Occipital lobe (tissue), 2 donors: ENCODE data around the gene ORC6. TPM values are rescaled to one million over a fixed set of nuclear protein-coding genes. Genes with fewer than 3 reads are reported as not detected.

Experiments used
- DNase-seq: peaks from one replicate; lab custom pipeline; 2025; lab: John Stamatoyannopoulos, UW
- total RNA-seq: library from RNA; depleted of rRNA; stranded (reverse); fragments of >200 nt; gene quantifications from one replicate; pipeline ENCODE4 v1.2.3, GENCODE V29; 2014

Gene ORC6
- total RNA-seq, 1 donor from 2014 or later, result 5.0 TPM

- DNase-seq, result no peak
These were observed 10.6 kb downstream of the ORC6 start for GRCh38 chr16:46700048-46700447.

GRCh38 chr16:46701615-46702014 is 12.2 kb downstream of the ORC6 start:
- no peak for DNase-seq

DNA sequence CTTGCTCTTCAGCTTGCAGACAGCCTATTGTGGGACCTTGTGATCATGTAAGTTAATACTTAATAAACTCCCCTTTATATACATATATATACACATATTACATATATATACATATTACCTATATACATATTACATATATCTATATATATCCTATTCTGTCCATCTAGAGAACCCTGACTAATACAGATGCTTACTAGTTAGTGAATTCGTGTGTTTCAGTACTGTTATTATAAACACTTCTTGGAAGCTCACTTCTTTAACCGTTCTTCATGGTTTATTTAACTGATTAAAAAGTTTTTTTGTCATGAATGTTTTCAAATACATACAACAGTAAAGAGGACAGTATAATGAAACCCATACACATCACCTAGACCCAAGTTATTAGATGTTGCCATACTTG is 12.6 kb downstream of the ORC6 start:
- DNase-seq, result no peak

DNA sequence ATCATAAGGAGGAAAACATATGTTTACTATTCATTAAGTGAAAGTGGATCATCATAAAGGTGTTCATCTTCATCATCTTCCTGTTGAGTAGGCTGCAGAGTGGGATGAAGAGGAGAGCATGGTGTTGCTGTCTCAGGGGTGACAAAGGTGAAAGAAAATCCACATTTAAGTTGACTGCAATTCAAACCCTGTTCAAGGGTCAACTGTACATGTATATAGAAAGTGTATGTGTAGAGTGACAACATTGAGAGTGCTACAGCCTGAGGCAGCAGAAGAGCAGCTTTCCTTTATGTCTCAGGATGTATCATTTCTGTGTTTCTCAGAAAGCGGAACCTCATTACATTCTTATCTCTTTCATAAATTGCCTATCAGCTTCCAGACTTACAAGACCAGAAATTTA is 17.2 kb downstream of the ORC6 start:
- no peak for DNase-seq

DNA sequence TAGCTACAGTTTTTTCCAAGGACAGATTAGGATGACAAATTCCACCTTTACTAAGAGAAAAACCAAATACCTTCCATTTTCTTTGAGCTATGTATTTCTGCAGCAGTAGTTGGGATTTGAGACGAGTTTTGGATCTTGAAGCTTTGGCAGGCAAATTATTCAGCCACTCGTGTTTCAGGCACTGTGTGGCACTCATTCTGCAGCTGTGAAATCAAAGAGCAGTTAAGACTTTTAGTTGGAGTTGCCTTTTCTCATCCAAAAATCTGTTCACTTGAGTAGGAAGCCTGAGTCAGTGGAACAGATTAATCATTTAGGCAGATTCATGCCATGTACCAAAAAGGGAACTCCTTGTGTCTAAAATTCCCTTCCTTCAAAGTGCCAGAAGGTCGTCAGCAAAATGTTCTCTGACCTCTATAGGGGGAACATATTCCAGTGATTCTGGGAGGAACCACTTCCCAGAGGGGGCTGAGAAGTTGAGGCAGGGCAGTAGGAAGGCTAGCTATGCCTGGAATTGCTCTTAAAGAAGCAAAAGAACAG is 20.1 kb downstream of the ORC6 start:
- no peak for DNase-seq

GRCh38 chr16:46711106-46712058 is 21.9 kb downstream of the ORC6 start:
- DNase-seq, result no peak

DNA sequence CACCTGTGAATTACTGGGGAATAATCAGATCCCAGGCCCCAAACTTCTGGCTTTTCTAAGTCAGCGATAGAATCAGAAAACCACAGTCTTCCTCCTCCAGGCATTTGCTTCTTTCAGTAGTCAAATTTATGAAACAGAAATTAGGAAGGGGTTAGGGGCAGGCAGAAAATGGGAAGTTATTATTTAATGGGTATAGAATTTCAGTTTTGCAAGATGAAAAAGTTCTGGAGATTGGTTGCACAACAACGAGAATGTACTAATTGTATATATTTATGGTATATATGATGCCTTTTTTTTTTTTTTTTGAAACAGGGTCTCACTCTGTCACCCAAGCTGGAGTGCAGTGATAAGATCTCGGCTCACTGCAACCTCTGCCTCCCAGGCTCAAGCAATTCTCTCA is 23.5 kb downstream of the ORC6 start:
- DNase-seq, result no peak

- DNase-seq, result no peak
These were observed 24.2 kb downstream of the ORC6 start for GRCh38 chr16:46713634-46714033.

DNA sequence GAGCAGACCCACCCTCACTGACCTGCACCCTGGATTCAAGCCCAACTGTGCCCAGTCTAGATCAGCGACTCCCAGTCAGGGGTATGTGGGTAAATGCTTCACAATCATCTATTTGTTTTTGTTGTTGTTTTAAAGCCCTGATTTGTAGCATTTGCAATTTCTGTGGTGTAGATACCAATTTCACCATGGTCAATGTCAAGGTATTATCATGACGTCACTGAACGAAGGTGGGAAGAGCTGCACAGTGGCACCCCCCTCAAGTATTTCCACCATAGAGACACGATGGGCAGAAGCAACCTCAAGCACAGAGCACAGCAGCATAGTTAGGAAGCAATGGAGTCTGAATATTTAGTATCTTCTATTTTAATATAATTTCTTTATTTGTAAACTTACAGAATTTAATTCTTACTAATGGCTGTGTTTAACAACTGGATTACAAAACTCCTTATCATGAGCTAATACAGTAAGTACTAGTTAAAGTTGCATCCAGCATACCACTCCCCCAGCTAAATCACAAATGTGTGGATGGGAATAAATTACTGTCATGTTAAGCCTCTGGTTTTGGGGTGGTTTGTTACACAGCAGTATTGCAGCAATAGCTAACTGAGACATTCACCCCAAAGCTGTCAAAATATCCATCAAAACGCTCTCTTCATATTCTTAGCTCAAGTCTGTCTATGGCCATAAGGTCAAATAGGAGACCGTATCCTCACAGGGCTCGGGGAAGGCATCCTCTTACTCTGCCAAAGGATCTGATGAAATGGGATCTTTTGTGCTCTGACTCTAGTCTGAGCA is 25.5 kb downstream of the ORC6 start:
- no peak for DNase-seq

DNA sequence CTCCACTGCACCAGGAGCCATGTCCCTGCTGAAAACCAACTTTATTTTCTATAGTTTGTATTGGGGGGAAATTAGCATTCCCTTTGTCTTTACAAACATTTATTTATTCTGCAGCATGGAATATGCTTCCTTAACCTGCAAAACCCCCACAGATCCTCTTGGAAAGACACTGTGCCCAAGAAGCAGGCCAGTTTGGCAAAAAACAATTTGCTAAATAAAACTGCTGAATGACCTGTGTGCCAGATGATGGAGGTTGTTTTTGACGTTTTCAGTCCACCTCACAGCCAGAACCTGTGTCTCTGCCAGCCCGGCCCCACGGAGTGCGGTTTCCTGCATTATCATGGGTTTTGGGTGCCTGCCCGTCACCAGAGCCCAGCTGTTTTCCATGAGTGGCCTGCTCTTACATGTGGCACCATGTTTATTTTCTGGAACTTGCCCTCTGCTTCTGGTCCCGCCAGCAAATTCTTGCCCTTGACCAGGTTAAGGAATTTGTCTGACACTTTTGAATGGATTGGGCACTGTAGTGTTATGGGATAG is 26.4 kb downstream of the ORC6 start:
- DNase-seq, result no peak

DNA sequence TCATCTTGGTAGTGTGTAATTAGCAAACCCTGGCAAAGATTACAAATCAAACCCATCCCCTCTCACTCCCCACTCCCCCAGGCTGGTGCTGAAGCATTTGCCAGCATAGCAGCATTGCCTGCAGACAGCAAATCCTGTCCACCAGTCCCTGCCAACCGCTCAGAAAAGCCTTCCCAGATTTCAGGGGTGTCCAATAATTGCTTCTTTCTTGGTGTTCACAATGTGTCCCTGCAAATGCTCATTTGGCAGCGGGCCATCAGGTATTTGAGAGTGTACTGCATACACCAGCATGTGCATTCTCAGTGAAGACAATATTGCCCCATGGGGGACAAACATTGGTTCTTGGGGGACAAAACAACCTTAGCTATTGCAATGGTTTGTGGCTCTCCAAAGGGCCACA is 28.2 kb downstream of the ORC6 start:
- no peak for DNase-seq

- DNase-seq, result no peak
These were observed 28.8 kb downstream of the ORC6 start for GRCh38 chr16:46718214-46718613.

GRCh38 chr16:46719528-46719927 is 30.1 kb downstream of the ORC6 start:
- no peak for DNase-seq

DNA sequence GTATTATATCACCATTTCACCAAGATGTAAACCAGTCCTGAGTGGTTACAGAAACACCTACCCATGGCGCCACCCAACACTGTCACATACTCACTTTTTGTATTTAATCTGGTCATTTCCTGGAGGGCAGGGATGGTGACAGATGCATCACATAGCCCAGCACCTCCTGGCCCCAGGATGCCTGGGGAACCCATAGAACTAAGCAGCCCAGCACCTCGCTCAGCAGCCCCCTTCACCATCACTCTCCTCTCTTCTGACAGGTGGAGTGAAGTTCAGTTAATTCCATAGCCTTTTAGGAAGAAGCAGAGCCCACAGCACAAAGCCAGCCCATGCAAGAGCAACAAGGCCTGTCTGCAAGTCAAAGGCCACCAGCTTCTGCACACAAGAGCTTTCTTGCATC is 31.2 kb downstream of the ORC6 start:
- no peak for DNase-seq

DNA sequence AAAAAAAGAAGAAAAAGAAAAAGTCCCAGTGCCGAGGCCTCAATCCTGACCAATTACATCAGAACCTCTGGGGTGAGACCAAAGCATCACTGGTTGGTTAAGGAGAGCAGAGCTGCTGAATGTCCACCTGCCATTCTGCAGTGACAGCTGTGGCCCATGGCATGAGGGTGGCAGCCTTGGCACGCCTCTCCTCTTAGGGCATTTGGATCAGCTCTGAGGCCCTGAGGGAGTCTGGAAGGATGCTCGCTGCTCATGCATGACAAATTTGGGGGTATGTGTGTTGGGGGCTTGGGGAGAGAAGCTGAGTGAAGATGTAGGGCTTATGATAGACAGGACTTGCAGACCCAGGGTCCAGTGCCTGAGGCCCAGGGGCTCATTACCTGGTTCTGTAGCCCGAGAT is 32.4 kb downstream of the ORC6 start:
- no peak for DNase-seq

DNA sequence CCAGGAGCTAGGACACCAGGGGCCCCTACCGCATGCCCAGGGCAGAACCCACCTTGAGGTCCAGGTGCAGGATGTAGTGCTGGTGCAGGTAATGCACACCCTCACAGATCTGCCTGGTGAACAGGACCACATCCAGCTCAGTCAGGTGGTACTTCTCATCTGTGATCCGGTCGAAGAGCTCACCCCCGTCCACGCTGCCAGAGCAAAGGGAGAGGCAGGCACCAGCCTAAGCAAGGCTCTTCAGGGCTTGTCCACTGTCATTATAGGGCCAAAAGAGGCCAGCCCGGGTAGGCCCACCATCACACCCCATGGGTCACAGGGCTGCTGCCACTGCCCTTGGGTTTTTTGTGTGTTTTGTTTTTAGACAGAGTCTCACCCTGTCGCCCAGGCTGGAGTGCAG is 37.7 kb downstream of the ORC6 start:
- DNase-seq, result no peak

DNA sequence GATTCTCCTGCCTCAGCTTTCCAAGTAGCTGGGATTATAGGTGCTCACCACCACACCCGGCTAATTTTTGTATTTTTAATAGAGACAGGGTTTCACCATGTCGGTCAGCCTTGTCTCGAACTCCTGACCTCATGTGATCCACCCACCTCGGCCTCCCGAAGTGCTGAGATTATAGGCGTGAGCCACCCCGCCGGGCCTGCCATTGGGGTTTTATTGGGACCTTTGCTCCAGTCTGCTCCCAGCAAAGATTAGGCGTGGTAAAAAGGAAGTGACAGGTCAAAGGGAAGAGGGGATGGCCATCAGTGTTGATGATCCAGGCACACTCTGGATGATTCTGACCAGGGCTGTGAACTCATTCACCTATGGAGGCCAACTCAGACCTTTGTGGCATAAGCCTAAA is 38.2 kb downstream of the ORC6 start:
- no peak for DNase-seq

DNA sequence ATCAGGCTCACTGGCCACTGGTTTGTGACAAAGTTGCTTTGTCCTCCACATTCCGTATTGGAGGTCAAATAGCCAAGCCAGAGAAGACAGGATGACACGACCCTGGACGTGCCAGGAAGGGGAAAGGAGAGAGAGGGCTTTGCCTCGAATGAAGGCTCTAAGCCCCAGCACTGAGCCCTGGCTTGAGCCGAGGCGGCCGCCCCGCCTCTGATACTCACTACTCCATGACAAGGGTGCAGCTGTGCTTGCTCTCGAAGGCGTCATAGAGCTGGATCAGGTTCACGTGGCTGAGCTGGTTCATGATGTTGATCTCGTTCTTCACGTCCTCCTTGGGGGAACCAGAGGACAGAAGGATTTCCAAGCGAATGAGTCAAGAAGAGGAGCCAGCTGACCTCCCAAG is 39.3 kb downstream of the ORC6 start:
- no peak for DNase-seq

- DNase-seq, result no peak
These were observed 40.0 kb downstream of the ORC6 start for GRCh38 chr16:46729326-46729995.

- DNase-seq, result no peak
These were observed 40.7 kb downstream of the ORC6 start for GRCh38 chr16:46730126-46730525.
